Measurements from ENCODE around the gene TMEM154.
"Not testable (repeated sequence)": the region's sequence is repeated elsewhere in the genome, so short reads cannot be mapped to it uniquely, and the experiment has no call there.

TMEM154 gene

DNA sequence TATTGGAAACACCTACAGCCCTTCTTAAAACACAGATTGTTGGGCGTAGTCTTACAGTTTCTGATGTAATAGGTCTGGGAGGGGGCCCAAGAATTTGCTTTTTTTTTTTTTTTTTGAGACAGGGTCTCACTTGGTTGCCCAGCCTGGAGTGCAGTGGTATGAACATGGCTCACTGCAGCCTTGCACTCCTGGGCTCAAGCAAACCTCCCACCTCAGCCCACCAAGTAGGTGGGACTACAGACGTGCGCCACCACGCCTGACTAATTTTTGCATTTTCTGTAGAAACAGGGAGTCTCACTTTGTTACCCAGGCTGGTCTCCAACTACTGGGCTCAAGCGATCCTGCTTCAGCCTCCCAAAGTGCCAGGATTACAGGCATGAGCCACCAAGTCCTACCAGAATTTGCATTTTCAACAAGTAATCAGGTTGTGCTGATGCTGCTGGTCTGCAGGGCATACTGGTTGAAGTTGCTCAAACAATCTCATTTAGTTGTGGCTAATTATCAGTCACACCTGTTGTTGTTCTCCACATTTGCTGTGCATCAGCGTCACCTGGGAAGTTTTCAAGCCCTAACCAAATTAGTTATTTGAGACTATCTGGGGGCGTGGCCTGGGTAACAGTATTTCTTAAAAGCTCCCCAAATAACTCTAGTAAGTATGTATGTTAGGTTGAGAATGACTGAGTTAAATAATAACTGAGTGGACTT, 14.0 kb downstream of the TMEM154 start:
- DNase-seq = no peak

DNA sequence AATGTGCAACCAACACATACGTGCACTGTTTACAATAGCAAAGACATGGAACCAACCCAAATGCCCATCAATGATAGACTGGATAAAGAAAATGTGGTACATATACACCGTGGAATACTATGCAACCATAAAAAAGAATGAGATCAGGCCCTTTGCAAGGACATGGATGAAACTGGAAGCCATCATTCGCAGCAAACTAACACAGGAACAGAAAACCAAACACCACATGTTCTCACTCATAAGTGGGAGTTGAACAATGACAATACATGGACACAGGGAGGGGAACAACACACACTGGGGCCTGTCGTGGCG, 15.8 kb downstream of the TMEM154 start:
- not testable (repeated sequence) for DNase-seq

GRCh38 chr4:152663203-152664066, 16.4 kb downstream of the TMEM154 start:
- no peak for DNase-seq

GRCh38 chr4:152661649-152662048, 18.1 kb downstream of the TMEM154 start:
- no peak for DNase-seq

GRCh38 chr4:152660526-152660925, 19.3 kb downstream of the TMEM154 start:
- no peak for DNase-seq

DNA sequence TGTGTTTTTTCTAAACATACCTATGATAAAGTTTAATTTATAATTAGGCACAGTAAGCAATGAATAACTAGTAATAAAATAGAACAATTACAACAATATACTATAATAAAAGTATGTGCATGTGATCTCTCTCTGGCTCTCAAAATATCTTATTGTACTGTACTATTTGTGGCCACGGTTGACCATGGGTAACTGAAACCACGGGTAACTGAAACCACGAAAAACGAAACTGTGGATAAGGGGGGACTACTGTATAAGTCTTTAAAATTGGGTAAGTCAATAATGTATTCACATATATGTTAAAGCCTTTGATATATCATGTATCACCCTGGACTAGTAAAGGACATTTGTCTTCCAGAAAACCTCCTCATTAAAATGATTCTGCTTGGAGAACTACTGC, 20.0 kb downstream of the TMEM154 start:
- no peak for DNase-seq

DNA sequence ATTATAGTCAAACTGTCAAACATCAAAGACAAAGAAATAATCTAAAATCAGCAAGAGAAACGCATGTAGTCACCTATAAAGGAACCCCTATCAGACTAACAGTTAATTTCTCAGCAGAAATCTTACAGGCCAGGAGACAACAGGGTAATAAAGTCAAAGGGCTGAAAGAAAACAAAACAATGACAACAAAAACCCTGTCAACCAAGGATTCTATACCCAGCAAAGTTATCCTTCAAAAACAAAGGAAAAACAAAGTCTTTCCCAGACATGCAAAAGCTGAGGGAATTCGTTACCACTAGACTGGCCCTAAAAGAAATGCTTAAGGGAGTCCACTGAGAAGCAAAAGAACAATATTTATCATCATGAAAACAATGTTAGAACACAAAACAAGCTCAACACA, 22.1 kb downstream of the TMEM154 start:
- DNase-seq = no peak

- DNase-seq = no peak
Measured at GRCh38 chr4:152655272-152656129, 24.3 kb downstream of the TMEM154 start.

DNA sequence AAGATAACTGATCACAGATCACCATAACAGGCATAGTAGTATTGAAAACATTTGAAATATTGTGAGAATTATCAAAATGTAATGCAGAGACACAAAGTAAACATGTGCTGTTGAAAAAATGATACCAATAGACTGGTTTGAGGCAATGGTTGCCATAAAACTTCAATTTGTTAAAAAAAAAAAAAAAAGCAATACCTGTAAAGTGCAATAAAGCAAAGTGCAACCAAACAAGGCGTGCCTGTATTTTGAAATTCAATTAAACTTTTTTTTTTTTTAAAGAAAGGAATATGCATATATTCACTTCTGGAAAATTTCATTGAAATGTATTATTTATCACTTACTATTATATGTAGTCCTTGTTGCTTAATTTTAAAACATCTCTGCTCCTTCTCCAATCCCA, 27.7 kb downstream of the TMEM154 start:
- no peak for DNase-seq

- DNase-seq = no peak
Measured at GRCh38 chr4:152651473-152652060, 28.2 kb downstream of the TMEM154 start.

GRCh38 chr4:152646221-152646620, 33.6 kb downstream of the TMEM154 start:
- DNase-seq = no peak

DNA sequence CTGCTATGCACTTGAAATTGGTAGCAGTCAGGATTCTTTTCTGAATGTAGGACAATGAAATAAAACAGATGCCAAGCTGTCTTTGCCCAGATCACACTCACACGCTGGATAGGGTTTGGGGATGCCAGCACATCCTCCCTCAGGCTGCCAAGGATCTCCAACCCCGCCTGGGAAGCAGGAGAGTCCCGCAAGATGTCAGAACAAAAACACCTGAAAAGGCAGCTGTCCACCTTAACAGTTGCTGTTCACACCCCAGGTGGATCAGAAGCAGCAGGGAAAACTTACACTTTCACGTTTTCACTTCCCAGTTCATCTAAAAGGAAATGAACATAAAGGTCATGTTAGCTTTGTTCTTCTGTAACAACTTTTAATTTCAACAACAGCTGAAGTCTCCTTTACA, 35.7 kb downstream of the TMEM154 start:
- no peak for DNase-seq

DNA sequence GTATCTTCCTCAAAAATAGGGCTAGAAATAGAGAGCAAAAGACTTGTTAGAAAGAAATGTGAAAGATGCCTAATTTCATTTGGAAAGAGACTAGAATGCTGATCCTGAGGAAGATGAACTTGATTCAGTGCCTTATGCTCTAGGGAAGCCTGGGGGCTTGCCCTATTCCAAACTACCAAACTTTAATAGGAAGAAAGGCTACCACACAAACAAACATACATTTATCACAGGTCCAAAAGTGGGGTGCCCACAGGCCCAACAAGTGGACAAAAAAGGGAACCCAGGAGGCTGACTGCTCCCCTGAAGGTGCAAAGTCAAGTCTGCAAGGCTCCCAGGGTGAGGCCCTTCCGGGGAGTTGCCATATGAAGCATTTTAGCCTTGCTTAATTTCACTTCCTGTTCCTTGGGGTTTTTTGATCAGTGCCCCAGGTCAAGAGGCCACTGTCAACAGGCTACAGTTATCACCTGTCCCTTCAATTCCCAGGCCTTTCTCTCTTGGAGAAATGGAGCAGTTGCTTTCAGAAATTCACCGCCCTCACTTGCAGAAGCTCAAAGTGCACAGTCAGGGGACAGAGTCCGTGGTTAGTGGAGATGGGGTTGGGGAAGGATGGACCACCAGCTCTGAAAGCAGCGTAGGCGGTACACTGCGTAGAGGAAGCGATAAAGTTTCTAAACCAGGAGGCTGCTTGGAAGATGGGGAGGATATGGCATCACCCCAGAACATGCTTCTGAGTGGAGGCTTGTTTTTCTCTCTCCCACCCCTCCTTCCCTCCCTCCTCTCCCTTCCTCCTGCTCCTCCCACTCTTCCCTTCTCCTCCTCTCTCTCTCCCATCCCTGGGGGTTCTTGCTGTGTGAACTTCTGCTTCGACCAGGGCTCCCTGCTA, 36.4 kb downstream of the TMEM154 start:
- DNase-seq = no peak

DNA sequence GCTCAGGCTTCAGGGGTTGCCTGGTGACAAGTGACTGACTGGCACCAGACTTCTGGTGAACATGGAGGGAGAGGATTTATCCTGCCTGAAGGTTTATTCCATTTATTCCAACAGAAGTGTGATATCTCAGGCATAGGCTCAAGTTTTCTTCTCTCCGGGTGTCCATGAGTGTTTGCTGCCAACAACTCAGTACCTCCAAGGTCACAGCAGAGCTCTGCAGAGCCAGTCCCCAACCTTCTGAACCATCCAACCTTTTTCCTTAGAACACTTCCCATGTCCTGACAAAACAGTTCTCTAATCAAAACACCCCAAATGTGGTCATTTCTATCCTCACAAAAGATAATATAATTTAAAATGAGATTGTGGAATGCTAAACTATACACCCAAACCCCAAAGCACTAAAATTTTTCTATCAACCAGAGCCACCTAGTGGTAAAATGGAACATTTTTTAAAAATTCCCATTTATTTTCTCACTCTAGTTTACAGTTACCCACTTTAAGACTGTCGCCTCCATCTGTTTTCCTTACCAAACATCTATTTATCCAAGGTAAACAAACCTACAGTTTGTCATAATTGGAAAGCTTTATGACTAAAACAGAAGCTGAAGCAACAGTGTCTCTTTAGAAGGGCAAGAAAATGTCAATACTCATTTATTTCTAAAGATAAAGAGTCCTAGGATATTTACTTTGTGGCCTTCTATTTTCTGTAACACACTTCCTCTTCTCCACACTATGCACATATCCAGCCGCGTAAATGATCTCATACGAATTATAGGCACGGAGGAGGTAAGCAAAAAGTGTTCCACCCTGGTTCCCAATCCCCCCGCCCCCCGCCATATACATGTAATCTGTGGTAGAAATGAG, 39.5 kb downstream of the TMEM154 start:
- no peak for DNase-seq

- no peak for DNase-seq
Measured at GRCh38 chr4:152635851-152636250, 43.9 kb downstream of the TMEM154 start.

- DNase-seq = no peak
Measured at GRCh38 chr4:152634110-152634760, 45.6 kb downstream of the TMEM154 start.

DNA sequence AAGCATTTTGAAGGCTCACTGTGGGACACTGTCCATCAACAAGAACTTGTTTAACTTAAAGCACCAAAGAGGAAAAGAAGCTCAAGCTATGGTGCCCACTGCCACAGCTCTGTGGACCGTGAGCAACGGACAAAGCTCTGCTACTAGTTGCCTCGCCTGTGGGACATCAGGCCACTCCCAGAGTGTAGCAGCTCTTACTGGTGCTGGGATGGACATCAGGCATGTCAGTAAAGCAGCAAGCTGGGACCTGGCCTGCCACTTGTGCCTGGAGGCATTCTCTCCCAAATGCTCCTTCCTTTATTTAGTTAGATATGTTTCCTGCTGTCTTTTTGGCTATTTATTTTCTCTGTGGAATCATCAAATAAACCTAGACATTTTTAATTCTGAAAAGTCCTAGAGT, 46.7 kb downstream of the TMEM154 start:
- DNase-seq = no peak

DNA sequence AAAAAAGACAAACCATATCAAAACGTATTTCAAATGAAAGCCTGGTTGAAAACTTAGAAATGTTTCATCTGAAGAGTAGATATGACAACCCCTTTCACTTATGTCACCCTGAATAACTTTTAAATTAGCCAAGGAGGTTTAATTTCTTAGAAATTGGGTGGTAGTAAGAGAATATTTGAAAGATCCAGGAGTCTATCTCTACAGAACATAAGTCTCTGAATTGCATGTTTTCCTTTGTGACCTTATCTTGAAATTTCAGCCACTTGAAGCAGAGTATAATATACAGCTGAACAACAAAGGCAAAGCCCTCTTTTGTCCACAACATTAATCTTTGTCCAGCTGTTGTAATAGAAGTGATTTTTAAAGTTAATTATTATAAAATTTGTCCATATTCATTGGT, 49.5 kb downstream of the TMEM154 start:
- no peak for DNase-seq

DNA sequence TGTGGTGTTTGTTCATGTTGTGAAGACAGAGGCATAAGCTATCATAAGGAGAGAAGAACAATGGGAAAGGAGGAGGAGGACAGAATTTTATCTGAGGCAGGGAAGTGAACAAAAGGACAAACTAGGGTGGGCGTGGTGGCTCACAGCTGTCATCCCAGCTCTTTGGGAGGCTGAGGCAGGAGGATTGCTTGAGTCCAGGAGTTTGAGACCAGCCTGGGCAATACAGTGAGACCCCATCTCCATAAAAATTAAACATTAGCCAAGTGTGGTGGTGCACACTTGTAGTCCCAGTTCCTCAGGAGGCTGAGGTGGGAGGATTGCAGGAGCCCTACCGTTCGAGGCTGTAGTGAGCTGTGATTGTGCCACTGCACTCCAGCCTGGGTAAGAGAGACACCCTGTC, 49.9 kb downstream of the TMEM154 start:
- no peak for DNase-seq

DNA sequence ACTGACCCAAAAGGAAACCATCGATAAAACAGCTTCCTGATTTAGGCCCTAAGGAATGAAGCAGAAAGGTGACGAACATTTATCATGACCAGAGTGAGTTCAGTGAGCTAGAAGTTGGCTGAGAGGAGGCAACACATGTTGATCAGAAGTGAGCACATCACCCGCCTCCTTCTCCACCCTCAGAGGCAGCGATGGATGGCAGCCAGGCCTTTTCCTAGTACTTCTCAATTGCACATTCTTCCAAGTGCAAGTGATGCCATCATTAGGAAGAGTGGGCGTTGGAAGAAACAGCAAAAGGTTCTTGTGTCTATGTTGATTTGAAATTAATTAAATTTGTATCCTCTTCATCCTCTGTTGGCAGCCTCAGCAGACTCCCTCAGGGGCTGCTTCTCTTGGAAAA, 51.7 kb downstream of the TMEM154 start:
- no peak for DNase-seq

- DNase-seq = no peak
Measured at GRCh38 chr4:152626790-152627189, 53.0 kb downstream of the TMEM154 start.
